Stimulated activated CD4-positive, alpha-beta T cell treated with anti-CD3 and anti-CD28 coated beads, TNF-alpha, amount 100 ng/mL, for 48 hours (primary cell): ENCODE results near the gene NCAPG2.
"Not testable (repeated sequence)": the region's sequence is repeated elsewhere in the genome, so short reads cannot be mapped to it uniquely, and the experiment has no call there.

Source experiments
- DNase-seq, 3 donors: peaks; one replicate each; pipeline ENCODE4 v3.0.0-alpha.2; 2020; ENCODE audit warnings: low read depth in 3 of 3

The NCAPG2 gene

GRCh38 chr7:158633055-158633956, 71.3 kb downstream of the NCAPG2 start:
- no peak for DNase-seq

- DNase-seq = no peak
These were observed 72.9 kb downstream of the NCAPG2 start for GRCh38 chr7:158631574-158632195.

- not testable (repeated sequence) for DNase-seq
These were observed 78.3 kb downstream of the NCAPG2 start for GRCh38 chr7:158626289-158626688.

- DNase-seq = no peak
These were observed 81.4 kb downstream of the NCAPG2 start for GRCh38 chr7:158623241-158623640.

- DNase-seq = no peak
These were observed 83.7 kb downstream of the NCAPG2 start for GRCh38 chr7:158620839-158621441.

- DNase-seq = no peak
These were observed 84.2 kb downstream of the NCAPG2 start for GRCh38 chr7:158620418-158620817.

- no peak for DNase-seq
These were observed 85.9 kb downstream of the NCAPG2 start for GRCh38 chr7:158618745-158619140.

GRCh38 chr7:158617737-158618128, 86.9 kb downstream of the NCAPG2 start:
- DNase-seq = no peak

GRCh38 chr7:158616050-158616449, 88.6 kb downstream of the NCAPG2 start:
- DNase-seq = no peak

GRCh38 chr7:158614700-158615099, 89.9 kb downstream of the NCAPG2 start:
- no peak for DNase-seq

- DNase-seq = no peak
These were observed 91.1 kb downstream of the NCAPG2 start for GRCh38 chr7:158613481-158613880.

GRCh38 chr7:158612546-158612945, 92.1 kb downstream of the NCAPG2 start:
- DNase-seq = no peak

GRCh38 chr7:158611541-158611940, 93.1 kb downstream of the NCAPG2 start:
- DNase-seq = no peak

- DNase-seq = no peak
These were observed 95.2 kb downstream of the NCAPG2 start for GRCh38 chr7:158609313-158609974.

GRCh38 chr7:158607563-158607962, 97.0 kb downstream of the NCAPG2 start:
- no peak for DNase-seq

- DNase-seq = no peak
These were observed 97.8 kb downstream of the NCAPG2 start for GRCh38 chr7:158606671-158607424.

- no peak for DNase-seq
These were observed 98.5 kb downstream of the NCAPG2 start for GRCh38 chr7:158606129-158606528.

GRCh38 chr7:158603773-158604755, 100.5 kb downstream of the NCAPG2 start:
- no peak for DNase-seq

- DNase-seq = no peak
These were observed 101.5 kb downstream of the NCAPG2 start for GRCh38 chr7:158602905-158603772.
